HG02759 (cell line): ENCODE results near the gene TNFRSF6B.

Experiments
- ATAC-seq: cut with Tn5 transposase; IDR thresholded peaks from one replicate; pipeline ENCODE4 v1.9.1; 2021; ENCODE audit warnings: mild to moderate bottlenecking, moderate library complexity; ENCODE audit not compliant: unreplicated experiment

Gene TNFRSF6B

GRCh38 chr20:63735859-63736718 is 39.6 kb downstream of the TNFRSF6B start, which contains the start of gene LIME1:
Gene LIME1 (plus strand): TSS chr20:63736664. CDS start chr20:63737550, 886 bp downstream.
- ATAC-seq: peak; percentile 20

- no peak for ATAC-seq
Measured at GRCh38 chr20:63736893-63737694, 40.6 kb downstream of the TNFRSF6B start.

- no peak for ATAC-seq
Measured at GRCh38 chr20:63737695-63737944, 41.2 kb downstream of the TNFRSF6B start.

- no peak for ATAC-seq
Measured at GRCh38 chr20:63737945-63738686, 41.7 kb downstream of the TNFRSF6B start.

GRCh38 chr20:63738687-63739129 is 42.3 kb downstream of the TNFRSF6B start:
- ATAC-seq: no peak

- peak; percentile 55 for ATAC-seq
Measured at GRCh38 chr20:63739130-63740069, 42.9 kb downstream of the TNFRSF6B start, which contains the start of gene SLC2A4RG. Gene SLC2A4RG (plus strand): TSS chr20:63739776. CDS start chr20:63739913, 137 bp downstream.

GRCh38 chr20:63740070-63740626 is 43.7 kb downstream of the TNFRSF6B start:
- ATAC-seq: peak; percentile 25

GRCh38 chr20:63740627-63741353 is 44.3 kb downstream of the TNFRSF6B start:
- no peak for ATAC-seq

- no peak for ATAC-seq
Measured at GRCh38 chr20:63741354-63741675, 44.9 kb downstream of the TNFRSF6B start.

GRCh38 chr20:63741676-63742380 is 45.4 kb downstream of the TNFRSF6B start:
- ATAC-seq: no peak

- ATAC-seq: no peak
Measured at GRCh38 chr20:63742381-63743024, 46.1 kb downstream of the TNFRSF6B start.

- no peak for ATAC-seq
Measured at GRCh38 chr20:63743210-63743970, 46.9 kb downstream of the TNFRSF6B start.

GRCh38 chr20:63744158-63744557 is 47.7 kb downstream of the TNFRSF6B start:
- no peak for ATAC-seq

- no peak for ATAC-seq
Measured at GRCh38 chr20:63744574-63745423, 48.3 kb downstream of the TNFRSF6B start.

GRCh38 chr20:63745424-63745805 is 49.0 kb downstream of the TNFRSF6B start:
- ATAC-seq: no peak

- ATAC-seq: no peak
Measured at GRCh38 chr20:63745961-63746731, 49.7 kb downstream of the TNFRSF6B start.
